GM12865 (cell line): ENCODE data around the gene A1CF.

Experiments used
- DNase-seq: peaks from one replicate; pipeline ENCODE4 v3.0.0; 2010; ENCODE audit warnings: low read depth
- H3K4me3 ChIP-seq: 2 replicates; pipeline ENCODE4 v1.5.1; 2011; ENCODE audit warnings: mild to moderate bottlenecking, low read depth, low read length, control low read depth
- CTCF ChIP-seq: IDR thresholded peaks from 2 replicates; pipeline ENCODE4 v1.5.1; 2011; ENCODE audit warnings: low read length, control low read depth, low read depth, inconsistent platforms; ENCODE audit not compliant: insufficient read depth; ENCODE audit errors: missing control alignments

The A1CF gene

GRCh38 chr10:50809596-50809995, 75.8 kb downstream of the A1CF start:
- DNase-seq = no peak
- H3K4me3 ChIP-seq = no peak overlapping the region
- no peak for TF ChIP-seq CTCF

- DNase-seq = no peak
- H3K4me3 ChIP-seq = no peak overlapping the region
- no peak for TF ChIP-seq CTCF
These were observed 77.3 kb downstream of the A1CF start for GRCh38 chr10:50807851-50808776.

GRCh38 chr10:50805981-50806622, 79.3 kb downstream of the A1CF start:
- no peak for TF ChIP-seq CTCF
- H3K4me3 ChIP-seq = no peak overlapping the region
- no peak for DNase-seq

- DNase-seq = no peak
- H3K4me3 ChIP-seq = no peak overlapping the region
- TF ChIP-seq CTCF = no peak
These were observed 85.8 kb downstream of the A1CF start for GRCh38 chr10:50799595-50799994.

- no peak overlapping the region for H3K4me3 ChIP-seq
- no peak for DNase-seq
- no peak for TF ChIP-seq CTCF
These were observed 87.1 kb downstream of the A1CF start for GRCh38 chr10:50798297-50798696.

GRCh38 chr10:50796693-50797092, 88.7 kb downstream of the A1CF start:
- no peak overlapping the region for H3K4me3 ChIP-seq
- no peak for DNase-seq
- TF ChIP-seq CTCF = no peak

- no peak overlapping the region for H3K4me3 ChIP-seq
- TF ChIP-seq CTCF = no peak
- no peak for DNase-seq
These were observed 90.9 kb downstream of the A1CF start for GRCh38 chr10:50794490-50794889.
